HG02885 (cell line): ENCODE measurements around the gene PCDHGB1.
"Not testable (repeated sequence)": the region's sequence is repeated elsewhere in the genome, so short reads cannot be mapped to it uniquely, and the experiment has no call there.

Experiments
- ATAC-seq: cut with Tn5 transposase; IDR thresholded peaks from one replicate; pipeline ENCODE4 v1.9.1; 2021; ENCODE audit warnings: mild to moderate bottlenecking; ENCODE audit not compliant: unreplicated experiment, poor library complexity

Gene PCDHGB1

DNA sequence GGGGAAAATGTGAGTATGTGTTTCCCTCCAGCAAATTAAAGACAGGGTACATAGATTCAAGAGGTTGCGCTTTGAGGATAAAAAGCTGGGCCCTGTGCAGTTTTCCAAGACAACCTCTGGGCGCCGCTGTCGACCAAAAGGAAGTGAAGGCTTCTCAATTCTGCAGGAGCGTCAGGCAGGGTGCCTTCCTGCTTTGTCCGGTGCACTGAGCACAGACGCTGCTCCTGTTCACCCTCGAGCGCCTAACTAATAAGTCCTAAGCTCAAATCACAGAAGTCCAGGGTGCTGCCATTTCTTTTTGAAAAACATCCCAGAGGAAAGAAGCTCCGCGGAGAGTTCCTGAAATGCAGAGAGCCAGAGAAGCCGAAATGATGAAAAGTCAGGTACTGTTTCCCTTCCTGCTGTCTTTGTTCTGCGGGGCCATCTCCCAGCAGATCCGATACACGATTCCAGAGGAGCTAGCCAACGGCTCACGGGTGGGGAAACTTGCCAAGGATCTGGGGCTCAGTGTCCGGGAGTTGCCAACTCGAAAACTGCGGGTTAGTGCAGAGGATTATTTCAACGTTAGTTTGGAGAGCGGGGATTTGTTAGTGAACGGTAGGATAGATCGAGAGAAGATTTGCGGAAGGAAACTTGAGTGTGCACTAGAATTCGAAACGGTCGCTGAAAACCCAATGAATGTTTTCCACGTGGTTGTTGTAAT lies at the start of gene PCDHGB1:
PCDHGB1 (plus strand) TSS at position 183 of the 703 bp plus-strand sequence; CDS start at position 345, 162 bp downstream.
- no peak for ATAC-seq

DNA sequence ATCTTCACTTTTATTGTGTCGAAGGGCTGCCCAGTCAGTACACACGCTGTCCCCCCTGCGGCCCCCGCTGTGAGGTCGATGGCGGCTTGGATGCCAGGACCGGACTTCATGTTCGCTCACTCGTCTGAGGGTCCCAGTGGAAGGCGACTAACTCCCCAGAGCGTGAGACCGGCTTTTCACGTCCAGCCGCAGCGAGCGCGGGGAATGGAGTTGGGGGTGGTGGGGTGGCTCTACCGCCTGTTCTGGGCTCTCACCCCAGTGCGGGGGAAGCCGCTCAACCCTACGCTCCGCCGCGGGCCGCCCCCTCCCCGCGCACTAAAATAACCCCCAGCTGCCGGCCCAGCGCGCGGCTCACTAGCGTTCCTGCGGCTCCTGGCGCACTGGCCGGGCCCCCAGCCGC lies 46.1 kb upstream of the PCDHGB1 start, which contains the start of gene SLC25A2:
SLC25A2 (minus strand) TSS at position 294 of the 400 bp plus-strand sequence; CDS start at position 110, 184 bp downstream.
- ATAC-seq = no peak

DNA sequence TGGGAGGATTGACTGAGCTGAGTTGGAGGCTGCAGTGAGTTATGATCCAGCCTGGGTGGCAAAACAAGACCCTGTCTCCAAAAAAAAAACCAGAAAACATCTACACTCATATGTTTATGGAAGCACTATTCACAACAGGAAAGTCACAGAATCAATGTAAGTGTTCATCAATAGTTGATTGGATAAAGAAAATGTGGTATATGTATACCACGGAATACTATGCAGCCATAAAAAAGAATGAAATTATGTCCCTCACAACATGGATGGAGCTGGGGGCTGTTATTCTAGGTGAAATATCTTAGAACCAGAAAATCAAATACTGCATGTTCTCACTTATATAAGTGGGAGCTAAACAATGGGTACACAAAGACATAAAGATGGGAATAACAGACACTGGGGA lies 43.3 kb upstream of the PCDHGB1 start:
- no peak for ATAC-seq

DNA sequence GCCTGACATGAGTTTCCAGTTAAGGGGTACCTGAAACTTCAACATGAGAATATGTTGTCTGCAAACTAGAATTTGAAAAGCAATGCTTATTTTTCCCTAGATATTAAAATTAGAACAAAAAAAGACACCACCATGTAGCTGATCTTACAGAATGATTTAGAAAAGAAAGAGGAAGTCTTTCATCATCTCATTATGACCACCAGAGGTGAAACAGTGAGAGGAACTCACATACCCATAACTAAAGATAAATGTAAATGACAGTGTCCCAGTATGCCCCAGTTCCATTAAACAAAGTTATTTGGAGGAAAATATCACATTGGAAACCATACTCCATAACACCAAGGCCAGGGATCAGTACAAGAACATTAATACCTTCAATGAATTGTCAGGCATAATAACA lies 36.2 kb upstream of the PCDHGB1 start:
- no peak for ATAC-seq

DNA sequence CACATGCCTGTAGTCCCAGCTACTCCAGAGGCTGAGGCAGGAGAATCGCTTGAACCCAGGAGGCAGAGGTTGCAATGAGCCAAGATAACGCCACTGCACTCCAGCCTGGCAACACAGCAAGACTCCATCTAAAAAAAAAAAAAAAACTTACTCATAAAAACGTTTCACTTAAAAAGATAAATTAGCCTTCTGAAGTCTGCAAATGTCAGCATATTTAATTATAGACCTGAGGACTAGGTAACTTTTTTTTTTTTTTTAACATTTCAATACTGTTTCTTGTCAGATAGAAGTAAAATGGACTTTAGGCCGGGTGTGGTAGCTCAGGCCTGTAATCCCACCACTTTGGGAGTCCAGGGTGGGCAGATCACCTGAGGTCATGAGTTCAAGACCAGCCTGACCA lies 32.9 kb upstream of the PCDHGB1 start:
- ATAC-seq = not testable (repeated sequence)

DNA sequence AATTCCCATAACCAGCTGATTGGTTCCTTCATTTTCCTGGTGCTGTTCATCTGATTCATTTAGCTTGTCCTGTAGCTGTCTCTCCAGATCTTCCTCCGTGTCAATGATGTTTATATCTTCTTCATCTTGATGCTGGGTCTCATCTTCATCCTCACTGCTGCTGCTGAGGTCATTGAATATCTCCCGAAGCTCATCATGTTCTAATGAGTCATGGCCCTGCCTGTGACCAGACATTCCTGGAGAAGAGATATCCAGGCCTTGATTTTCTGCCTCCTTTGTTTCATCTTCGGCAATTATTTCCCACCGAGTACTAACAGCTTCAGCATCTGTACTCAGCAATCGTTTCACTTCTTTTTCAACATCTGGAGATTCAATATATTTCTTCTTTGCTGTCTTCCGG lies 30.7 kb upstream of the PCDHGB1 start:
- ATAC-seq = no peak

DNA sequence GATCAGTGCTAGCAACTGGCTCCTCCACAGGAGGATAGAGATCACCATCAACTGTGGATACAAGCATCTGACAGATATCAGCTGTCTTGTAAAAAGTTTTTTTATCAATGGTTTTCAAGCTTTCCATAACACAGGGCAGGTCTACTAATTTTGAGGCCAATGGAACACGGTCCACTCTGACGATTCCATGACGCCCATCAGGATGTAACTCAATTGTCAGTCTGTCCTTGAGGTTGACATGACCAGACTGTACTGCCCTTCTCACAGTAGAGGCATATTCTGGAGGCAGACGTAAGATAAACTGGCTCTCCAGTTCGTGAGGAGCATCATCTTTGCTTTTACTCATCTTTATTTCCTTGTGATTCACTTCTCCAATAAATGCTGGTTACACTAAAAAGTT lies 30.2 kb upstream of the PCDHGB1 start:
- no peak for ATAC-seq

DNA sequence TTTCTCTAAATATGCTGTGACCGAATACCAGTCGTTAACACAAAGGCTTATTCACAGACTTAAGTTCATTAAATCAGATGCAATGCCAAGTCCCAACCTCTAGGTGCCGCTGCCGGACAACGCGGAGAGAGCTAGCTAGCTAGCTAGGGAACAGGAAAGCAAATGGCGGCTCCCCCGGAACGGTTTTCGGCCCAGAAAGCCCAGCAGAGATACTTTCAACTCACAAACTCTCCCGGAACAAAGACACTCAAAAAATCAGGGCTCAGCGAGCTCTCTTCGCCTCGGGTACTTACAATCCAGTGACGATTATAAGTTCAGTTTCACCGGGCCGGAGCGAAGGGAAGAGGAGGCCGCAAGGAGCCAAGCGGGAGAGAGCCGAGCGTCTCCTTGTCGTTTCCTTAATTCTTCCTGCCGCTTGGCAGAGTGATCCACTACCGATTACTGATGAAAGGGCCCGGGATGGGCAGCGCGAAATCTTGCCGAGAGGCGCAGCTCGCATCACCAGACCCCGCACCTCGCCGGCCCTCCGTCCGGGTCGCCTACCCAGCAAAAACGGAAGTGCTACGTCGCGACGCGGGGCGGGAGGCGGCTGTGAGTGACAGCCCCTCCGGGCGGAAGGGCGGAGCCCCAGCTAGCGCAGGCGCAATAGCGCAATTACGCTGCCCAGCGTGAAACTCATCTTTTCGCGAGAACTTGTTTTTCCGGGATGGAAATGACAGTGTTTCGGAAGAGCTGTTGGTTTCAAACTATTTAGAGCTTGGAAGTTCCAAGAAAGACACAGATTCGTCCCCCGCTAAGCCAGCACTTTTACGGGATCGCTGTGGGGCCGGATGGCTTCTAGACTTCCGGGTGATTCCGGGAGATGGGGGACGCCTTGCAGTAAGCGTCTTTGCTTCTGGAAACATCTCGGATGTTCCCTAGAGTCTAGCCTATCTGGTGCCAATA lies 29.4 kb upstream of the PCDHGB1 start, which contains the start of gene TAF7:
TAF7 (minus strand) TSS at position 560 of the 945 bp plus-strand sequence. CDS start 740 bp downstream, outside the sequence.
- ATAC-seq = peak; percentile 96

DNA sequence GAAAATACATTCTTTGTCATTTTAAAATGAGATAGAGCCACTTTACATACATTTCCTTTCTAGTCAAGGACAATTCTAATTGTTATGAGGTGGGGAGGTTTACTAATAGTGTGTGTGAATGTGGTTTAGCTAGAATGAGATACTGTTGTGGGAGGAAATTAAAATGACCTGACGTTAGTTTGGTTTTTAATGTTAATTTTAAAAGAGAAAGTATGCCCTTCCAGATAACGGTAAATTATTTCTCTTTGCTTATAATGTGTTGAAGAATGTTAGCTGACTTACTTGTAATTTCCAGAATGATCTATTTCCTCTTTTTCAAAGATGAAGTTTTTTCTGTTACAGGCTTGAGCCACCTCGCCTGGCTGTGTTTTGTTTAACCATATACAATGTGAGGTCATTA lies 27.6 kb upstream of the PCDHGB1 start:
- no peak for ATAC-seq

DNA sequence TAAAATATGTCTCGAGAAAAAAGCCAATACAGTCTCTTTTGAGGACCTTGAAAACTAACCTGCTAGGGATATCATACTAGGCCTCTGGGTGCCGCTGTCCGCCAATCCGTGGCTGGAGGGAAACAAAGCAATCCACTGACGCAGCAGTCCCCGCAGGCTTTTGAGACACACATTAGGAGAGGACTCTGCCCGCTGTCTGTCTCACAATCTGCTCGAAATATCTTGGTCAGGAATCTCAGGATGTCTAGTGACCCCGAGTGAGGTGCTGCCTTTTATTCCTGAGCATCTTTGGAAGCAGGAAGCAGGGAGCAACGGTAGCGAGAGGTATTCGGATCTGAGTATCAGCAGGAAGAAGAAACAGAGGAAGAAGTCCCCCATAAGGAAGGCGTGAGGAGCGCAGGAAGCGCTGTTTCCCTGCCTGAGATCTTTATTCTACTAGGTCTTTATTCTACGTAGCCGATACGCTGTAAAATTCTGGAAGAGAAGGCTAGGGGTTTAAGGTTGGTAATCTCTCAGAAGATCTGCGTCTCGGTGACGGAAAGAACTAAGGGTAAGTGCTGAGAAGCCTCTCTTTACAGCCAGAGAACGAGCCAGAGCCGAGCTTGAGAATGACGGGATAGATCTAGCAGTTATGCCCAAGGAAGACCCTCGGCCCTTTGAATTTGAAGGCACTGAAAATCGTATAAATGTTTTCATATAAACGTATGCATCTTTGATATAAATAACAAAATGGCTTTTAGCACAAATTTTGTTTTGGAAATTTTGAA lies 23.6 kb upstream of the PCDHGB1 start:
- peak; percentile 68 for ATAC-seq

DNA sequence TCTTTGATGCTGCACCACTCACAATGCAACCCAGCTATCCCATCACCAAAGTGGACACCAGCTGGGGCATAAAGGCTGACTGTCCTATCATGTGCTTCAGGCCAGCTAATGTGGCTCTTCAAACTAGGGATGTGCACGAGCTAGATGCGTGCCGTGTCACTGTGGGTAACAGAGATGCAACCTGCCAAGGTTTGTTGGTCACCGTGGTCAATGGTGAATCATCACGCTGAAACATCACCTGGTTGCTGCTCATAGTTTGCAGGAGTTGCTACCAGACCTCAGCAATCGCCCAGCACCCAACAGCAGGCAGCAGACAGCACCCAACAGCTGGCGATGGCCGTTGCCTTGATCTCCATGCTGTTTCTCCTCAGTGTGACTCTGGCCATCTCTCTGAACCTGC lies 21.7 kb upstream of the PCDHGB1 start:
- ATAC-seq = no peak

DNA sequence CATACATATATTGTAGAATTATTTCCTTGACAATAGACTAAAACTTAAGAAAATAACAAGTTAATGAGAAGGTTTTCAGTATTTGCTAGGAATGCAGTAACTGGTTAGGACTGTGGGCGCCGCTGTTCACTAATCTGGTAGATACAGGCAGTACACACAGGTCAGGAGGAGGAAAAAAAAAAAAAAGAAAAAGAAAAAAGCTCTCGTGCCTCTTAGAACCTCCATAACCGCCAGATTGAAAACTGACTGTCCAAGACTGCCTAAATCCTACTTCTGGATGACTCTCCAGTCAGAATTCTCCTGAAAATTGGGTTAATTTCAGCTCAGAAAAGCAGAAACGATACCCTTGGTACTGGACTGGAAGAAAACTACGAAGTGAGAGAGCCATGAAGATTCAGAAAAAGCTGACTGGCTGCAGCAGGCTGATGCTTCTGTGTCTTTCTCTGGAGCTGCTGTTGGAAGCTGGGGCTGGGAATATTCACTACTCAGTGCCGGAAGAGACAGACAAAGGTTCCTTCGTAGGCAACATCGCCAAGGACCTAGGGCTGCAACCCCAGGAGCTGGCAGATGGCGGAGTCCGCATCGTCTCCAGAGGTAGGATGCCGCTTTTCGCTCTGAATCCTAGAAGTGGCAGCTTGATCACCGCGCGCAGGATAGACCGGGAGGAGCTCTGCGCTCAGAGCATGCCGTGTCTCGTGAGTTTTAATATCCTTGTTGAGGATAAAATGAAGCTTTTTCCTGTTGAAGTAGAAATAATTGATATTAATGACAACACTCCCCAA lies 19.4 kb upstream of the PCDHGB1 start, which contains the start of gene PCDHGA1:
PCDHGA1 (plus strand) TSS at position 216 of the 782 bp plus-strand sequence.
- peak; percentile 76 for ATAC-seq

DNA sequence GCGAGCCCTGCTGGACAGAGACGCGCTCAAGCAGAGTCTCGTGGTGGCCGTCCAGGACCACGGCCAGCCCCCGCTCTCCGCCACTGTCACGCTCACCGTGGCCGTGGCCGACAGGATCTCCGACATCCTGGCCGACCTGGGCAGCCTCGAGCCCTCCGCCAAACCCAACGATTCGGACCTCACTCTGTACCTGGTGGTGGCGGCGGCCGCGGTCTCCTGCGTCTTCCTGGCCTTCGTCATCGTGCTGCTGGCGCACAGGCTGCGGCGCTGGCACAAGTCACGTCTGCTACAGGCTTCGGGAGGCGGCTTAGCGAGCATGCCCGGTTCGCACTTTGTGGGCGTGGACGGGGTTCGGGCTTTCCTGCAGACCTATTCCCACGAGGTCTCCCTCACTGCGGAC lies 17.3 kb upstream of the PCDHGB1 start:
- ATAC-seq = not testable (repeated sequence)

DNA sequence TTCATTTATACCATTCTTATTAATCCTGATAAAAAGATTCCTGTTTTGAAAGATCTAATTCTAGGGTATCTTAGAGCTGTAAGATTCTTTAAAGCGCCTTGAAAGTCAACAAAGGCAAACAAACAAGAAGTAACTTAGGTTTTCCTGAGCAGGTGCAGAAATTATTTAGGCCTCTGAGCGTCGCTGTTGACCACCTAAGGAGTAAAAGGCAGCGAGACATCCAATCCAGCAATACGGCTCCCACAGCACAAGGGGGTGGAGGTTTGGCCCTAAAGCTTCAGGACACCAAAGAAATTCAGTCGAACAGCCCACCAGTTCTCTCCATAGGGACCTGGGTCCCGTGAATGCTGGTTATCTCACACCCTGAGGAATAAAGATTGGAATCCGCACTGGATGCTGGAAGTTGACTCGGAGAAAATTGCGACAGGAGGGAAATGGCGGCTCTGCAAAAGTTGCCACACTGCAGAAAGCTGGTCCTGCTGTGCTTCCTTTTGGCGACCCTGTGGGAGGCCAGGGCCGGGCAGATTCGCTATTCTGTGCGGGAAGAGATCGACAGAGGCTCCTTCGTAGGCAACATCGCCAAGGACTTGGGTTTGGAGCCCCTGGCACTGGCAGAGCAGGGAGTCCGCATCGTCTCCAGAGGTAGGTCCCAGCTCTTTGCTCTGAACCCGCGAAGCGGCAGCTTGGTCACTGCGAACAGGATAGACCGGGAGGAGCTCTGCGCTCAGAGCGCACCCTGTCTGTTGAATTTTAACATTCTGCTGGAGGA lies 11.2 kb upstream of the PCDHGB1 start, which contains the start of gene PCDHGA2:
PCDHGA2 (plus strand) TSS at position 223 of the 769 bp plus-strand sequence.
- no peak for ATAC-seq

DNA sequence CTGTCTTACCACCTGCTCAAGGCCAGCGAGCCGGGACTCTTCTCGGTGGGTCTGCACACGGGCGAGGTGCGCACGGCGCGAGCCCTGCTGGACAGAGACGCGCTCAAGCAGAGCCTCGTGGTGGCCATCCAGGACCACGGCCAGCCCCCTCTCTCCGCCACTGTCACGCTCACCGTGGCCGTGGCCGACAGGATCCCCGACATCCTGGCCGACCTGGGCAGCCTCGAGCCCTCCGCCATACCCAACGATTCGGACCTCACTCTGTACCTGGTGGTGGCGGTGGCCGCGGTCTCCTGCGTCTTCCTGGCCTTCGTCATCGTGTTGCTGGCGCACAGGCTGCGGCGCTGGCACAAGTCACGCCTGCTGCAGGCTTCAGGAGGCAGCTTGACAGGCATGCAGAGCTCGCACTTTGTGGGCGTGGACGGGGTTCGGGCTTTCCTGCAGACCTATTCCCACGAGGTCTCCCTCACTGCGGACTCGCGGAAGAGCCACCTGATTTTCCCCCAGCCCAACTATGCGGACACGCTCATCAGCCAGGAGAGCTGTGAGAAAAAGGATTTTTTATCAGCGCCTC lies 9.0 kb upstream of the PCDHGB1 start:
- ATAC-seq = not testable (repeated sequence)

DNA sequence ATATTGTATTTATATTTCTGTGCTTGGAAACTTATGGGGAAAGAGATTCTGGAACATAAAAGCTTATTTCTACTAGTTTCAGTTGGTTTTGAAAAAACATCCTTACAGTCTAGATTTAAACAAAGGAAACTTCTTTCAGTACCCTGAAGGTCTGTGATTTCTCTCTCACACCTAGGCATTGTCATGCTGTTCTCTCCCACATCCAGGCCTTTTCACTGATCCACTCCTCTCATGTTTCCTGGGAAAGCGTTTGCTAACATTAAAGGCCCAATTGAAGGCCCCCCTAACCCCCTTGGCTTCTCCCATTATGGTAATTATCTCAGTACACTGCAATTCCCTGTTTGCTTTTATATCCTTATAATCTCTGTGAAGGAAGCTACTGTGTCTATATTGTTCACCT lies 7.1 kb upstream of the PCDHGB1 start:
- ATAC-seq = no peak

DNA sequence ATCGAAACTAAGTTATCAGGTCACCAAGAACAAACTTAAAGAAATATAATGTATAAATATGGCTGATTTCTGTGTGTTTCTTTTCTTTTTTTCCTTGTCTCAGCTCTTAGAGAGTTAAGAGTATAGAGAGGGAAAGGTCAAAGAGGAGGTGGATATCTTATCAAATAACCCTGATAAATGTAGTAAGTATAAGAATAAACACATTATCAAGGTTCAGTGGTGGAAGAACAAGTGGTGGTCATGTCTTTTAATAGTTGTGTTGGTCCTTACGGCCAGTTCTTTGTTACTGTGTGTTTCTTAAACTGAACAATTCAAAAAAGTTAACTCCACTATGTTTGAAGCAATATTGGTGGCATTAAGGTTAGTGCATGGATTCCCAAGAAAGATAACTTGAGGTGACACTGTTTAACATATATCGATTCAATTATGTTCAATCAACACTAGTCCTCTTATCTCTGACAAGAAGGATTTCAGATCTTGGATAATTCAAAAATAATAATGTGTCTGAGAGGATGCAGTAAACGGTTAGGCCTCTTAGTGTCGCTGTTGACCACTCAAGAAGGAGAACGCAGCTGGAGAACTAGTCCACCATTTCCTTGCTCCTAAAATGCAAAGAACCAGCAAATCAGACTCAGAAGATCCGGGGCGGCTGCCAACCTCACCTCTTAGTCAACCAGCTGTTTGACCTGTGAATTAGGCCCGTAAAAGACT lies 6.5 kb upstream of the PCDHGB1 start, which contains the start of gene PCDHGA3:
PCDHGA3 (plus strand) TSS at position 588 of the 711 bp plus-strand sequence. CDS start 205 bp downstream, outside the sequence.
- no peak for ATAC-seq
